NB4 (cell line): ENCODE results near the gene ARAP2.

ENCODE experiments used
- MAX ChIP-seq: IDR thresholded peaks from 2 replicates; pipeline ENCODE4 v1.6.1; 2011; ENCODE audit warnings: low read depth, low read length
- MYC ChIP-seq: IDR thresholded peaks from 2 replicates; pipeline ENCODE4 v1.6.1; 2011; ENCODE audit warnings: low read depth, low read length
- POLR2A ChIP-seq: IDR thresholded peaks from 2 replicates; pipeline ENCODE4 v1.6.1; 2011; ENCODE audit warnings: mild to moderate bottlenecking; ENCODE audit not compliant: insufficient read length; ENCODE audit errors: extremely low read depth
- TF ChIP-seq, protein P1 (sequence below): IDR thresholded peaks from one replicate; pipeline ENCODE4 v1.5.1; 2012; ENCODE audit warnings: low read depth, low read length

- TF ChIP-seq, protein P1, sequence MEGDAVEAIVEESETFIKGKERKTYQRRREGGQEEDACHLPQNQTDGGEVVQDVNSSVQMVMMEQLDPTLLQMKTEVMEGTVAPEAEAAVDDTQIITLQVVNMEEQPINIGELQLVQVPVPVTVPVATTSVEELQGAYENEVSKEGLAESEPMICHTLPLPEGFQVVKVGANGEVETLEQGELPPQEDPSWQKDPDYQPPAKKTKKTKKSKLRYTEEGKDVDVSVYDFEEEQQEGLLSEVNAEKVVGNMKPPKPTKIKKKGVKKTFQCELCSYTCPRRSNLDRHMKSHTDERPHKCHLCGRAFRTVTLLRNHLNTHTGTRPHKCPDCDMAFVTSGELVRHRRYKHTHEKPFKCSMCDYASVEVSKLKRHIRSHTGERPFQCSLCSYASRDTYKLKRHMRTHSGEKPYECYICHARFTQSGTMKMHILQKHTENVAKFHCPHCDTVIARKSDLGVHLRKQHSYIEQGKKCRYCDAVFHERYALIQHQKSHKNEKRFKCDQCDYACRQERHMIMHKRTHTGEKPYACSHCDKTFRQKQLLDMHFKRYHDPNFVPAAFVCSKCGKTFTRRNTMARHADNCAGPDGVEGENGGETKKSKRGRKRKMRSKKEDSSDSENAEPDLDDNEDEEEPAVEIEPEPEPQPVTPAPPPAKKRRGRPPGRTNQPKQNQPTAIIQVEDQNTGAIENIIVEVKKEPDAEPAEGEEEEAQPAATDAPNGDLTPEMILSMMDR, result no peak
- no peak for TF ChIP-seq POLR2A
- TF ChIP-seq MAX, result no peak
- no peak for TF ChIP-seq MYC
Observed at GRCh38 chr4:36079666-36080065, 164.6 kb downstream of the ARAP2 start.
